ENCODE measurements around the gene UVSSA.
"Not testable (repeated sequence)": the region's sequence is repeated elsewhere in the genome, so short reads cannot be mapped to it uniquely, and the experiment has no call there.

UVSSA gene

GRCh38 chr4:1316537-1317168 is 30.4 kb upstream of the UVSSA start:
- no peak for DNase-seq (ENCODE audit: low read depth)

- no peak for DNase-seq (ENCODE audit: low read depth)
Measured at GRCh38 chr4:1317177-1318045, 29.6 kb upstream of the UVSSA start.

- DNase-seq (ENCODE audit: low read depth), result no peak
Measured at GRCh38 chr4:1318046-1318375, 29.0 kb upstream of the UVSSA start.

GRCh38 chr4:1318488-1319213 is 28.4 kb upstream of the UVSSA start:
- no peak for DNase-seq (ENCODE audit: low read depth)

- DNase-seq (ENCODE audit: low read depth), result no peak
Measured at GRCh38 chr4:1321486-1321885, 25.5 kb upstream of the UVSSA start.

- DNase-seq (ENCODE audit: low read depth), result no peak
Measured at GRCh38 chr4:1321946-1322650, 24.9 kb upstream of the UVSSA start.

- DNase-seq (ENCODE audit: low read depth), result no peak
Measured at GRCh38 chr4:1323280-1323634, 23.8 kb upstream of the UVSSA start.

GRCh38 chr4:1323635-1324442 is 23.2 kb upstream of the UVSSA start:
- DNase-seq (ENCODE audit: low read depth), result no peak

- not testable (repeated sequence) for DNase-seq (ENCODE audit: low read depth)
Measured at GRCh38 chr4:1324443-1325175, 22.4 kb upstream of the UVSSA start.

- no peak for DNase-seq (ENCODE audit: low read depth)
Measured at GRCh38 chr4:1325176-1325480, 21.9 kb upstream of the UVSSA start.

- no peak for DNase-seq (ENCODE audit: low read depth)
Measured at GRCh38 chr4:1325681-1326635, 21.1 kb upstream of the UVSSA start.

- DNase-seq (ENCODE audit: low read depth), result no peak
Measured at GRCh38 chr4:1326751-1327525, 20.1 kb upstream of the UVSSA start.

GRCh38 chr4:1327526-1328266 is 19.3 kb upstream of the UVSSA start:
- DNase-seq (ENCODE audit: low read depth), result no peak

- no peak for DNase-seq (ENCODE audit: low read depth)
Measured at GRCh38 chr4:1328267-1329155, 18.5 kb upstream of the UVSSA start.

GRCh38 chr4:1329408-1330371 is 17.3 kb upstream of the UVSSA start:
- peak; percentile 40 for DNase-seq (ENCODE audit: low read depth)
